Tongue (tissue), 2 donors: ENCODE results near the gene PAX2. TPM values are rescaled to one million over a fixed set of nuclear protein-coding genes. Genes with fewer than 3 reads are reported as not detected.
"Not testable (repeated sequence)": the region's sequence is repeated elsewhere in the genome, so short reads cannot be mapped to it uniquely, and the experiment has no call there.

Source experiments
- DNase-seq: peaks from one replicate; pipeline ENCODE4 v3.0.0-alpha.2; 2015
- total RNA-seq: library from RNA; depleted of rRNA; stranded (reverse); fragments of >200 nt; gene quantifications from one replicate; pipeline ENCODE4 v1.2.3, GENCODE V29; 2014

Gene PAX2
- total RNA-seq, result not detected

DNA sequence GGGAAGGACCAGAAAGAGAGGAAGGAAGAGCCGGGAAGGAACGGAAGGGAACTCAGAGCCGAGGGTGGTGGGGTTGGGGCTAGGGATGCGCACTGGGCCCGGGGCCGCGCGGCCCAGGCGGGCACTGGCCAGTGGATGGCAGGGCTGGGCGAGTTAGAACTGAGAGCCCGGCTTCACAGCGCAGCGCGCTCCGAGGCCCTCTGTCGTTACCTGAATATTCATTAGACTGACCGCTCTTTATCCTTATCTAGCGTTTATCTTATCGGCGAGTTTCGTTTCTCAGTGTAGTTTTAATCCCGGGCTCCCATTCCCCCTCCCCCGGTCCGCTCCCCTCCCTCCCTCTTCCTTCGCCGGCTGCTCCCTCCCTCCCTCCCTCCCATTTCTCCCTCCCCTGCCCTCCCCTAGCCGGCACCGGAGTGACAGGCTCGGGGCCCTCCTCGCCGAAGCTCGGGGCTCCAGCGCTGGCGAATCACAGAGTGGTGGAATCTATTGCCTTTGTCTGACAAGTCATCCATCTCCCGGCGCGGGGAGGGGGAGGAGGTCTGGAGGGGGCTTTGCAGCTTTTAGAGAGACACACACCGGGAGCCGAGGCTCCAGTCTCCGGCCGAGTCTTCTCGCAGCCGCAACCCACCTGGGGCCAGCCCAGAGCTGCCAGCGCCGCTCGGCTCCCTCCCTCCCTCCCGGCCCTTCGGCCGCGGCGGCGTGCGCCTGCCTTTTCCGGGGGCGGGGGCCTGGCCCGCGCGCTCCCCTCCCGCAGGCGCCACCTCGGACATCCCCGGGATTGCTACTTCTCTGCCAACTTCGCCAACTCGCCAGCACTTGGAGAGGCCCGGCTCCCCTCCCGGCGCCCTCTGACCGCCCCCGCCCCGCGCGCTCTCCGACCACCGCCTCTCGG is at the start of gene PAX2:
PAX2 (plus strand) TSS at position 596 of the 895 bp plus-strand sequence. CDS start 679 bp downstream, outside the sequence.
- DNase-seq, result no peak

- no peak for DNase-seq
These were observed 48.9 kb upstream of the PAX2 start for GRCh38 chr10:100696477-100696901.

DNA sequence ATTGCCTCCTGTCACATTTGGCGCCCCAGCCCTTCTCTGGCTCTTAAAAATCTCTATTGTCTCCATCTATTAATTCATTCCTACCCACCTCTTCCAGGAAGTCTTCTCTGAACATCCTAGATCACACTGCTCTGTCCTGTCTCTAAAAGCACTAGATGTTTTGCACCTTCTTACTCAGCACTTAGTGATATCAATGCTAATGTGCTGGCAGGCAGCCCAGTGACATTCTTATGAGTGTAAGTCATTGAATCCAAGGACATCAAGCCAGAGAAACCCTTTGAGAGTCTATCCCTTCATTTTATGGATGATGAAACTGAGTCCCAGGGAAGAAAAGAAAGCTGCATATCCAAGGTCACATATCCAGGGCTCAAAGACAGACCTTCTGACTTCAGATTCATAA is 48.3 kb upstream of the PAX2 start:
- peak; percentile 21 for DNase-seq

DNA sequence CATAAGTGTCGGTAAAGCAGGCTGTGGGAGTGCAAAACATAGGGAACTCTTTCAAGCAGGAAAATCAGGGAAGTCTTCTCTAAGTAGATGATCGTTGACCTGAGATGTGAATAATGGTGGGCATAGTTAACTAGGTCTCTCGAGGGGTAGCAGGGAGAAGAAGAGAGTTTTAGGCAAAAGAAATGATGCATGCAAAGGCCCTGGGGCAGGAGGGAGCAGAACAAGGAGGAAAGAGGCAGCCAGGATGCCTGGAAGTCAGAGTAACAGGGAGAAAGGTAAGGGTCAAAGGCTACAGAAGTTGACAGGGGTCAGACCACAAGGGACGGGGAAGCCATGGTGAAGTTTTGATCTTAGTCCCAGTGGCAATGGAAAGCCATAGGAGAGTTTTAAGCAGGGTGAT is 47.8 kb upstream of the PAX2 start:
- DNase-seq, result no peak

DNA sequence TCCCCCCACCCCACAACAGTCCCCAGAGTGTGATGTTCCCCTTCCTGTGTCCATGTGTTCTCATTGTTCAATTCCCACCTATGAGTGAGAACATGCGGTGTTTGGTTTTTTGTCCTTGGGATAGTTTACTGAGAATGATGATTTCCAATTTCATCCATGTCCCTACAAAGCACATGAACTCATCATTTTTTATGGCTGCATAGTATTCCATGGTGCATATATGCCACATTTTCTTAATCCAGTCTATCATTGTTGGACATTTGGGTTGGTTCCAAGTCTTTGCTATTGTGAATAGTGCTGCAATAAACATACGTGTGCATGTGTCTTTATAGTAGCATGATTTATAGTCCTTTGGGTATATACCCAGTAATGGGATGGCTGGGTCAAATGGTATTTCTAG is 43.7 kb upstream of the PAX2 start:
- not testable (repeated sequence) for DNase-seq

- DNase-seq, result no peak
These were observed 40.2 kb upstream of the PAX2 start for GRCh38 chr10:100705139-100705538.

DNA sequence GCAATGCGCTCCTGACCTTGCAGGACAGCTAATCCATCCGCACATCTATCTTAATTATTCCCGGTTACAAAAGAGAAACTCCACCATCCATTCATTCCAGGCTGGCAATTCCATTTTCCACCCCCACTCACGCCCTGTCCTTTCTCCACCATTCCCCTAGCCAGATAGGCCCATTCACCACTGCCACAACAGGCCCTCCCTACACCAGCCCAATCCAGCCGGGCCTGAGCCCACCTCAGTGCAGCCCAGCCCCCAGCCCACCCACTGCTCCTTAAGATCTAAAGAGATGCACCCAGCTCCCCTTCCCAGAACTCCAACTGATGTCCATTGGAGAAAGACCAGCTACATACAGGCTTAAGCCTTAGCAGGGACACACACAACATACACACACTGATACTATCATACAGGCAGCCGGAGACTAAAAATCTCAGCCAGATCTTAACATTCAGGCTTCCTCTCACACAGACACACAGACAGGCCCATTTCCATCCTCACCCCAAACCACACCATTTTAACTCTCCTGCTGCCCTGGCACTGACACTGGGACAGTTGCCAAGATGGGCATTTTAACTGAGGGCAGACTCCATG is 38.0 kb upstream of the PAX2 start:
- DNase-seq, result no peak

GRCh38 chr10:100709146-100710082 is 36.0 kb upstream of the PAX2 start:
- DNase-seq, result no peak

DNA sequence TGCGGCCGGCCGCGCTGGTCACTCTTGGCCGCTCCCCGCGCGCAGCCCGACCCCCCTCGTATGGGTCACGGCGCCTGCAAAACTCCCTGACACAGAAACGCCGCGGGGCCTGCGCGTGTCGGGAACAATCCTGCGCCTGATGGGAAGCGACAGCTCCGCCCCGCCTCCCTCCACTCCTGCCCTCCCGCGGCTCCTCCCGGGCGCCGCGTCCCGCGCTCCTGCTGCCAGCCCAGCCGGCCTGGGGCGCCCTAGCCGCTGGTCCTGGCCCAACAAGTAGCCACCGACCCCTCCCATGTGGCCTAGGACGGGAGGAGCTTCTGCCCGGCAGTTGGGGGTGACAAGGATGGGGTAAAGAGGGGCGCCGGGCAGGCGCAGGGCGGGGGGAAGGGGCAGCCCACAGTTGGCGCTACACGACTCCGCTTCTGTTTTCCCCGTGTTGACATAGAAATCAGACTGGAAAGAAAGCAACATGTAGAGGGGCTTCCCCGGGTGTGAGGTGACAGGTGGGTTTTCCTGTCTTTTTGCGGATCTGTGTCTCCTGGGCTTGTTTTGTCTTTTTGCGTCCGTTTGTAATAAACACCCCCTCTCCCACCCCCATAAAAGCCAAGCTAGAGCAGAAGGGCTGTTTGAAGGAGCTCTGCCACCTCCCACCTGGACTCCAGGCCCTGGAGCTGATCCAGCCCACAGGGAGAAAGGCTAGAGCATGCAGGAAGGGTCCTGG is 35.1 kb upstream of the PAX2 start:
- no peak for DNase-seq

DNA sequence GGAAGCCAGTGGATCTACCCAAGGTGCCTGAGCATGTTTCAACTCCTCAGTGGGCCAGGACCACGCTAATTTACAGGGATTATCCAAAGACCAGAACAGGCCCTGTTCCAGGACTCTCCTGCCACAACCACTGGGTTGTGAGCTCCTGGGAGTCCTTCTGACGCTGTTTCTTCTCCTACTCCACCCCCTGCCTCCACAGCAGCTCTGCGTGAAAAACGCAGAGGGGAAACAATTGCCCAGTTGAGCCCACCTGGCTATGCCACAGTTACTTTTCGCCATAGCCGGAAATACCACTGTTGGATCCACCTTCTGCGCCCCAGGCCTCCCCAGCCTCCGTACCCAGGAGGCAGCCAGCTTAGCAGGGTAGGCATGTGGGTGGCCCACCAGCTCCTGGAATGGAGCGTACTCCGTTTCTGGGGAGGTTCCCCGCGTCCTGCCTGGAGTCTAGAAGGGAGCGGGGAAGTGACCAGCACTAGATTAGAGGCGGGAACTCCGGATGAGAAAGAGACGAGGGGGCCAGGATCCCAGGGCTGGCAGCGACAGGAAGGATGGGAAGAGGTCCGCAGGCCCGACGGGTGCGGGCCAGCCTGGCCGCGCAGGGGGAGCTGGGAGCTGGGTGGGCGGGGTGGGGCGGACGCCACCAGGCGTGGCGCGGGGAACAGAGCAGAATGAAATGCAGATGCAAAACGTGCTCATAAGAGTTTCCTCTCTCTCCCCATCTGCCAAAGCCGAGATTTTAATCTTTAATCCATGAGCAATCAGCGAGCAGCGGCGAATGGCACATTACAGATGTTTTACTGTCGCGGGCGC is 32.1 kb upstream of the PAX2 start:
- DNase-seq, result no peak

DNA sequence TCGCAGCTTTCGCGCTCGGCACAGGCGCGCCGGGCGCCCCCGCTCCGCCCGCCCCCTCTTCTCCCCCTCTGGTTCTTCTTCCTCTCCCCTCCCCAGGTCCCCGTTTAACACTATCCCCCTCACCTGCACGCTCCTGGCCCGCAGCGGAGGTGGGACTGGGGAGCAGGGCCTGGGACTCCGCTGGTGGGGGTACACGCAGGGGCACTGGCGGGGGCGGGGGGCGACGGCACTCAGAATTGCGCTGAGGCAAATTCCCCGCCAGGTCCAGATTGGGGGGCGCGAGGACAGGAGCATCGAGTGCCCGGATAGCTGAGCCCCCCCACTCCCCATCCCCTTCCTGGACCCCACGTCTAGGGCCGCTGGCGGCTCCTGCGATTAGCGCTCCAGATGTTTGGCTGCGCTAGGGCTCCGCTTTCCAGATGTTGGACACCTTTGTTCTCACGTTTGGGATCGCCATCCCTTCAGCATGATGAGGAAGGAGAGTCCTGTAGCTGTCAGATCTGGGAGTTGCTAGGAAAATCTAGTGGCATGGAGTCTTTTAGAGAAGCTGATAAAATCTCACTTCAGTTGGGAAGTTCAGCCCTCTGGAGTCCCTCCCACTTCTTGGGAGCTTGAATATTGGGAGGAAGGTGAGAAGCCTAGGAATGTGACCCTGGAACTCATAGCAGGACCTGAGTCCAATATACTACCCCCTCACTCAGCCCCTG is 31.4 kb upstream of the PAX2 start:
- DNase-seq, result no peak

DNA sequence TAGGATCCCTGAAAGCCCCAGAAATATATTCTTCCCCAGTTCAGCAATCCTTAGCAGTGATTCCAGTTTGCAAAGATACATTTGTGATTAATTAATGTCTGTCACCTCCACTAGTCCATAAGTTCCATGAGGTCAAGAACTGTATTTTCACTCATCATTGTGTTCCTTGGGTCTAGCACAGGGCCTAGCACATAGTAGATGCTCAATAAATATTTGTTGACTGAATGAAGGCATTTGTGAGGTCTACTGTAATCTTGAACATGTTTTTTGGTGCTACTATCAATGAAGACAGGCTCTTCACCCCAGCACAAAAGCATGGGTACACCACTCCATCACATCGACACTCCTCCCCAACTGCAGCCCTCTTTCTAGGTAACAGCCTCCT is 30.8 kb upstream of the PAX2 start:
- no peak for DNase-seq

GRCh38 chr10:100715101-100715444 is 30.3 kb upstream of the PAX2 start:
- no peak for DNase-seq

DNA sequence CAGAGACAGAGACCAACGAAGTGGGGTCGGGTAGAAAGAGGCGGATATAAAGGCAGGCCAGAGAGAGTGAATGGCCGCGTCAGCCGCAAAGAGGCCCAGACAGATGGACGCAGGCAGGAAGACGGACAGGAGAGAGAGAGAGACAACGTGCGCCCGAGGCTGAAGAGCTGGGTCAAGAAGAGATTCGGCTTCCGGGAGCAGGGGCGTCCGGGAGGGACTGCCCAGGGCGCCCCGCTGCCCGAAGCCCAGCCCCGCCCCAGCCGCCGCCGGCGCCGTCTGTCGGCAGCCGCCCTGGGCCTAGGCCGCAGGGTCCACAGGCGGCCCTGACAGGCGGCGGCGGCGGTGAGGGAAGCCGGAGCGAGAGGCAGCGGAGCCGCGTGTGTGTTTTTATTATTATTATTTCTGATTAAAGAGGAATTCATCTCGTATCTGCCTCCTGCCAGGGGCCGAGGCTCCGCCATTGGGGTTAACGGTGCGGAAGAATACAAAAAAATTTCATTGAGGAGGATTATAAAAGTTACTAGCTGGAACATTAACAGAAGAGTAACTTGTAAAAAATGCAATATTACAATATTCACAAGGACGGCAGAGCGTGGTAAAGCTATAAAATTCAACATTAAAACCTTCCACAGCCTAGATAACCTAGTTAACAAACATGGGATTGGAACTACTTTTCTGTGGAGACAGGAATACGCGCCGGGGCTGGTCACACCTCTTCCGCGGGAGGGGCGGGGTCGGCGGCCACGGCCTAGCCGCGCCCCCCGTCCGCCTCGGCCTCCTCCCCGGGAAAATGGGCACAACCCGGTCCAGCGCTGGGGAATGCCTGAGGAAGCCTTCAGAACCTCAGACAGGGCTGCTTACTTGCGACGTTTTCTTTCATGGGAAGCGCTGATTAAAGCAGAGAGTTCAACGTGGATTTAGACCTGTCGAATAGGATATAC is 29.7 kb upstream of the PAX2 start:
- no peak for DNase-seq

- DNase-seq, result no peak
These were observed 28.2 kb upstream of the PAX2 start for GRCh38 chr10:100717166-100717565.

GRCh38 chr10:100718197-100718742 is 27.1 kb upstream of the PAX2 start:
- DNase-seq, result no peak

DNA sequence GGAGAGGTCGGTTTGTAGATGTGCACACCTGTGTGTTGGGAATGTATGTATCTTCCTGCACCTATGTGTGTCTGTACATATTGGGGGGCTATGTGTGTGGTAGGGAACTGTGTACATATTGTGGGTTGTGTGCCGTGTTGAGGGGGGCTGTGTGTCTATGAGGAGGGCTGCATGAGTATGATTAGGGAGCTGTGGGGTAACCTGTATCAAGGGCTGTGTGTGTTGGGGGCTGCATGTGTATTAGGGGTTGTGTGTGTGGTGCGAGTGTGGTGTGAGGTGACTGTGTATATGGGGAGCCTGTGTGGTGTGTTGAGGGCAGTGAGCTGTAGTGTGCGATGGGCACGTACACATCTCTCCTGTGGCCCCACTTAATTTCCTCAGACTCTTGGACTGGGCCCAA is 22.2 kb upstream of the PAX2 start:
- no peak for DNase-seq

- no peak for DNase-seq
These were observed 21.4 kb upstream of the PAX2 start for GRCh38 chr10:100723770-100724530.
